Gastrocnemius medialis (tissue), 4 donors: ENCODE measurements around the gene GRIA1.

ENCODE experiments used
- CTCF ChIP-seq, 5 experiments: fragments of 450-650 bp in 3 of 5; fragments of 200-600 bp in 2 of 5; sonication (generic) in 2 of 5; IDR thresholded peaks in 4 of 5; conservative IDR thresholded peaks in 1 of 5; 1 replicate in 4 of 5; 2 replicates in 1 of 5; pipeline ENCODE4 v1.5.1; 2016 to 2019; ENCODE audit warnings: antibody characterized with exemption in 5 of 5, mild to moderate bottlenecking in 3 of 5, moderate library complexity in 3 of 5
- POLR2A ChIP-seq, 2 donors: fragments of 450-650 bp; IDR thresholded peaks; one replicate each; pipeline ENCODE4 v1.6.1; 2017; ENCODE audit warnings: antibody characterized with exemption in 2 of 2, mild to moderate bottlenecking in 2 of 2, moderate library complexity in 2 of 2

- TF ChIP-seq CTCF (IDR thresholded peaks at IDR 0.05 in 4 of 5, conservative IDR thresholded peaks at IDR 0.05 in 1 of 5) (no peak), POLR2A (IDR thresholded peaks at IDR 0.05) (no peak)
Observed at GRCh38 chr5:153476767-153477166, 13.7 kb upstream of the GRIA1 start.
